Mesodermal cell (in vitro differentiated cells): ENCODE data around the gene CFLAR.
"Not testable (repeated sequence)": the region's sequence is repeated elsewhere in the genome, so short reads cannot be mapped to it uniquely, and the experiment has no call there.

Experiments used
- H3K27ac ChIP-seq: 2 replicates; pipeline ENCODE4 v1.7.0; 2013; ENCODE audit warnings: mild to moderate bottlenecking, low read depth, low read length, moderate library complexity; ENCODE audit not compliant: severe bottlenecking
- H3K36me3 ChIP-seq: 2 replicates; pipeline ENCODE4 v1.7.1; 2013; ENCODE audit warnings: mild to moderate bottlenecking, low read length, moderate library complexity; ENCODE audit not compliant: control insufficient read depth, insufficient read depth
- H3K4me1 ChIP-seq: one replicate; pipeline ENCODE4 v1.7.1; 2013; ENCODE audit warnings: mild to moderate bottlenecking, low read length; ENCODE audit not compliant: insufficient read depth, control insufficient read depth, poor library complexity, severe bottlenecking
- H3K4me3 ChIP-seq: 2 replicates; pipeline ENCODE4 v1.7.0; 2013; ENCODE audit warnings: low read length, control low read depth, mild to moderate bottlenecking; ENCODE audit not compliant: insufficient read depth, poor library complexity, severe bottlenecking; ENCODE audit errors: extremely low read depth
- H3K9me3 ChIP-seq: 2 replicates; pipeline ENCODE4 v1.7.1; 2013; ENCODE audit warnings: mild to moderate bottlenecking, low read length, moderate library complexity; ENCODE audit not compliant: control insufficient read depth
- WGBS, 2 experiments: methylation state at CpG; one replicate each; pipeline ENCODE4 v1.1.5; 2013; ENCODE audit warnings: missing lambda C conversion rate in 2 of 2; ENCODE audit not compliant: insufficient coverage in 2 of 2; 5-methylcytosine and 5-hydroxymethylcytosine counted together

Gene CFLAR

GRCh38 chr2:201164166-201164565 lies 48.2 kb downstream of the CFLAR start:
- no CpG with 5 or more reads among the region's 1 CpG for WGBS, 2 experiments
- H3K36me3 ChIP-seq = peaks cover 60% of the 10 kb centered on the region
- H3K4me3 ChIP-seq = no peak overlapping the region

GRCh38 chr2:201167546-201167945 lies 51.6 kb downstream of the CFLAR start:
- H3K4me3 ChIP-seq = no peak overlapping the region
- H3K27ac ChIP-seq = no peak overlapping the region
- H3K36me3 ChIP-seq = peaks cover 32% of the 10 kb centered on the region
- H3K4me1 ChIP-seq = no peaks in the 10 kb centered on the region
- 100% methylated on average over 3 of the region's 3 CpGs; no CpG with 5 or more reads in 1 of the 2 experiments for WGBS, 2 experiments
- no peaks in the 10 kb centered on the region for H3K9me3 ChIP-seq

More at GRCh38 chr2:201164166-201164565, 48.2 kb downstream of the CFLAR start:
- Histone ChIP-seq H3K27ac (no peak overlapping the region), H3K4me1 (no peaks in the 10 kb centered on the region), H3K9me3 (no peaks in the 10 kb centered on the region)

GRCh38 chr2:201168496-201168895 lies 52.5 kb downstream of the CFLAR start:
- not testable (repeated sequence) for H3K9me3 ChIP-seq, H3K27ac ChIP-seq, H3K4me3 ChIP-seq, H3K4me1 ChIP-seq
- H3K36me3 ChIP-seq = peaks cover 22% of the 10 kb centered on the region
- WGBS, 2 experiments = no CpG with 5 or more reads among the region's 1 CpG

GRCh38 chr2:201171259-201171814 lies 55.4 kb downstream of the CFLAR start:
- Histone ChIP-seq H3K36me3 (peaks cover 7% of the 10 kb centered on the region), H3K4me3 (no peak overlapping the region), H3K4me1 (no peaks in the 10 kb centered on the region), H3K27ac (no peak overlapping the region), H3K9me3 (no peaks in the 10 kb centered on the region)
- 95 to 100% methylated on average over 2 to 4 of the region's 6 CpGs for WGBS, 2 experiments

DNA sequence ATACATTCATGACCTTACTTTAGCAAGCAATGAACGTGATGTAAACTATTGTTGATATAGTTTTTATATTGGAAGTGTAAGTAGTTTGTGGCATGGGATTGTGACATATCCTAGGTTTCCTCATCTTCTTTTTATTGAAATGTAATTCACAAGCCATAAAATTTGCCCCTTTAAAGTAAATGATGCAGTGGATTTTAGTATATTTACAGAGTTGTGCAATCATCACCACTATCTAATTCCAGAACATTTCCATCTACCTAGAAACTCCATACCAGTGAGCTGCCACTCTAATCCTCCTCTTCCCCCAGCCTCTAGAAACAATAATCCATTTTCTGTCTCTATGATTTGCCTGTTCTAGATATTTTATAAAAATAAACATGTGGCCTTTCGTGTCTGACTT lies 56.3 kb downstream of the CFLAR start:
- no peaks in the 10 kb centered on the region for H3K9me3 ChIP-seq
- no peak overlapping the region for H3K27ac ChIP-seq
- H3K4me3 ChIP-seq = no peak overlapping the region
- H3K36me3 ChIP-seq = no peaks in the 10 kb centered on the region
- WGBS, 2 experiments = no CpG with 5 or more reads among the region's 2 CpGs
- H3K4me1 ChIP-seq = no peaks in the 10 kb centered on the region

DNA sequence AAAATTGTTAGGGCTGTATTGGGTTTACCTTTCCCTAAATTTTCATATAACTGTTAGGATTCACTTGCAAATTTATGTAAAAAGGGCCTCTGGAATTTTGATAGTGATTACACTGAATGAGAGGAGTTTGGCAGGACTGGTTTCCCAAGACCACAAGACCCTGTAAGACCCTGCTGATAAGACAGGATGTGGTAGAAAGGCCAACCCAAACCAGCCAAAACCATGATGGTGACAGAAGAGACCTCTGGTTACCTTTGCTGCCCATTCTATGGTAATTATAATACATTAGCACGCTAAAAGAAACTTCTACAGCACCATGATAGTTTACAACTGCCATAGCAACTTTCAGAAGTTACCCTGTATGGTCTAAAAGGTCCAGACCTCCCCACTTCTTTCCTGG lies 58.7 kb downstream of the CFLAR start:
- Histone ChIP-seq H3K36me3 (no peaks in the 10 kb centered on the region), H3K4me1 (no peaks in the 10 kb centered on the region), H3K27ac (no peak overlapping the region), H3K4me3 (no peak overlapping the region), H3K9me3 (peaks cover 10% of the 10 kb centered on the region)
- no CpG with 5 or more reads among the region's 1 CpG for WGBS, 2 experiments

- no peaks in the 10 kb centered on the region for H3K4me1 ChIP-seq
- 83 to 100% methylated on average over 2 of the region's 6 CpGs for WGBS, 2 experiments
- H3K36me3 ChIP-seq = no peaks in the 10 kb centered on the region
- H3K27ac ChIP-seq = no peak overlapping the region
- peaks cover 10% of the 10 kb centered on the region for H3K9me3 ChIP-seq
- no peak overlapping the region for H3K4me3 ChIP-seq
Measured at GRCh38 chr2:201176081-201176481, 60.1 kb downstream of the CFLAR start.

- H3K9me3 ChIP-seq = peaks cover 10% of the 10 kb centered on the region
- no peak overlapping the region for H3K27ac ChIP-seq
- whole genome bisulfite sequencing, 2 experiments = 100% methylated on average over 1 of the region's 3 CpGs; no CpG with 5 or more reads in 1 of the 2 experiments
- no peaks in the 10 kb centered on the region for H3K36me3 ChIP-seq
- H3K4me3 ChIP-seq = no peak overlapping the region
- H3K4me1 ChIP-seq = peaks cover 3% of the 10 kb centered on the region
Measured at GRCh38 chr2:201180010-201180409, 64.0 kb downstream of the CFLAR start.

DNA sequence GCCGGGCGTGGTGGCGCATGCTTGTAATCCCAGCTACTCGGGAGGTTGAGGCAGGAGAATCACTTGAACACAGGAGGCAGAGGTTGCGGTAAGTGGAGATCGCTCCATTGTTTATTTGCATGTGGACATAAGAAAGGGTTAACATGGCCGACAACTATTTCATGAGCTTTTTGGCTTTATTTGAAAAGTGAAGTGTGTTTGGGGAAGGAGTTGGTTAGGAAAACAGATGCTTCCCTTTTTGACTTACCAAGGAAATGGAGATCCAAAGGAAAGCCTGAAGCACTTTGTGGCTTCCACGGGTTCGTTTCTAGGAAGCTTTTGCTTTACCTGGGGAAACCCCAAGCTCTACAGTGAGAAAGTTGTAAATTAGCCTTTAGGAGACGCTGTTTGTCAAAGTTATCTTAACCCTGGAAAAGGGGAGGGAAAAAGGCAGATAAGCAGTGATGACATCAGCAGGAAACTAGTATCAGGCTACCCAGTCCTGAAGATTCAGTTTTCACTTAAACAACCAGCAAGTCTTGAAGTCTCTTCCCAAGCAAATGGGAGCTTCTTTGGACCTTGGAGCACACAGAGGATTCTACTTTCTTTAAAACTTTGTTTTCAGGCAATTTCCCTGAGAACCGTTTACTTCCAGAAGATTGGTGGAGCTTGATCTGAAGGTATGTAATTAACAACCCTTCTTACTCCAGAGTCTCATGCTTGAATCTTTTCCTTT lies 66.8 kb downstream of the CFLAR start, which contains the start of gene CASP10:
CASP10 (plus strand) TSS at position 492 of the 715 bp plus-strand sequence. CDS start 2,637 bp downstream, outside the sequence.
- Histone ChIP-seq H3K36me3 (no peaks in the 10 kb centered on the region), H3K27ac (peak within 1 kb of the TSS; percentile 25), H3K4me1 (peaks cover 3% of the 10 kb centered on the region), H3K4me3 (peak within 1 kb of the TSS; percentile 21), H3K9me3 (peaks cover 6% of the 10 kb centered on the region)
- whole genome bisulfite sequencing, 2 experiments = 82 to 88% methylated on average over 6 to 7 of the region's 11 CpGs

GRCh38 chr2:201183365-201183727 lies 67.4 kb downstream of the CFLAR start:
- WGBS, 2 experiments = 90 to 93% methylated on average over 2 to 3 of the region's 4 CpGs
- Histone ChIP-seq H3K36me3 (no peaks in the 10 kb centered on the region), H3K4me3 (peak overlapping the region; percentile 21), H3K4me1 (peaks cover 3% of the 10 kb centered on the region), H3K9me3 (peaks cover under 1% of the 10 kb centered on the region), H3K27ac (peak overlapping the region; percentile 25)

DNA sequence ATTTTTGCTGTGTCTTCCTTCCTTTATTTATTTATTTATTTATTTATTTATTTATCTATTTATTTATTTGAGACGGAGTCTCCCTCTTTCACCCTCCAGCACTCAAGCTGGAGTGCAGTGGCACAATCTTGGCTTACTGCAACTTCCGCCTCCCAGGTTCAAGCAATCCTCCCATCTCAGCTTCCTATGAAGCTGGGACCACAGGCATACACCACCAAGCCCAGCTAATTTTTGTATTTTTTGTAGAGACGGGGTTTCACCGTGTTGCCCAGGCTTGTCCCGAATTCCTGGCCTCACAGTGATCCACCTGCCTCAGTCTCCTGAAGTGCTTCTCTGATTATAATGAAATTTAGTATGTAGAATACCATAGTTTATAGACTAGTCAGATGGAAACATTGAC lies 67.9 kb downstream of the CFLAR start:
- H3K9me3 ChIP-seq, H3K4me1 ChIP-seq, H3K36me3 ChIP-seq, H3K27ac ChIP-seq: not testable (repeated sequence)
- WGBS, 2 experiments = 75% methylated on average over 4 of the region's 5 CpGs; no CpG with 5 or more reads in 1 of the 2 experiments
- H3K4me3 ChIP-seq = peak overlapping the region; percentile 21
